ENCODE data around the gene TMPRSS11E.
"Not testable (repeated sequence)": the region's sequence is repeated elsewhere in the genome, so short reads cannot be mapped to it uniquely, and the experiment has no call there.

The TMPRSS11E gene, protein sequence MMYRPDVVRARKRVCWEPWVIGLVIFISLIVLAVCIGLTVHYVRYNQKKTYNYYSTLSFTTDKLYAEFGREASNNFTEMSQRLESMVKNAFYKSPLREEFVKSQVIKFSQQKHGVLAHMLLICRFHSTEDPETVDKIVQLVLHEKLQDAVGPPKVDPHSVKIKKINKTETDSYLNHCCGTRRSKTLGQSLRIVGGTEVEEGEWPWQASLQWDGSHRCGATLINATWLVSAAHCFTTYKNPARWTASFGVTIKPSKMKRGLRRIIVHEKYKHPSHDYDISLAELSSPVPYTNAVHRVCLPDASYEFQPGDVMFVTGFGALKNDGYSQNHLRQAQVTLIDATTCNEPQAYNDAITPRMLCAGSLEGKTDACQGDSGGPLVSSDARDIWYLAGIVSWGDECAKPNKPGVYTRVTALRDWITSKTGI

DNA sequence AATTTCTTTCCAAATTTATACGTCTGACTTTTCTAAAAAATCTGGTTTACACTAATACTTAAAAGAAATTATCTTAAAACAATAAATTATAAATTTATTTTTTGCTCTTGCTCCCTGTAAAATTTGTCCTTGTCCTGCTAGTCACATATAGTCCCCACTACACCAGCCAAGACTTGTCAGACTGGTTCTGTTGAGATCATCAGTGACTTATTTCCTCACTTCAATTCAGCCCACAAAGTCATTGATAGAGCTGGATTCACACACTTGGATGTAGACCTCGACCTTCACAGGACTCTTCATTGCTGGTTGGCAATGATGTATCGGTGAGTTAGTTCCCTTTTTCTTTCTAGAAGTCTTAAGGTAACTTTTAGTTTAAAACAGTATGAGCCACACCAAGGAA, at the start of gene TMPRSS11E:
Gene TMPRSS11E, plus strand, starts transcription at position 263 of the 400 bp plus-strand sequence. Its CDS starts 50 bp downstream, at position 313.
- no peak for DNase-seq

DNA sequence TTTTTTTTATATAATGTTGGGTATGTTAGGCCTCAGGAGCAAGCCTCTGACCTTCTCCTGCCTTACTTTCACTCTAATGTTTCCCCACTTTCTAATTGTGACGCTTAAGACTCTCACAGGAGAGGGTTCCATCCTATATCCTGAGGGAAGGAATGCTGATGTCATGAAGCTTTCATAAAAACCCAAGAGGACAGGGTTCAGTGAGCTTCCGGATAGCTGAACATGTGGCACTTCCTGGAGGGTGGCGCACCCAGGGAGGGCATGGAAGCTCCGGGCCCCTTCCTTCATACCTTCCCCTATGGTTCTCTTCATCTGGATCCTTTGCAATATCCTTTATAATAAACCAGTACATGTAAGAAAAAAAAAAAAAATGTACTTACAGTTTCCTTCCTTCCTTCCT, 48.0 kb upstream of the TMPRSS11E start:
- DNase-seq: no peak

DNA sequence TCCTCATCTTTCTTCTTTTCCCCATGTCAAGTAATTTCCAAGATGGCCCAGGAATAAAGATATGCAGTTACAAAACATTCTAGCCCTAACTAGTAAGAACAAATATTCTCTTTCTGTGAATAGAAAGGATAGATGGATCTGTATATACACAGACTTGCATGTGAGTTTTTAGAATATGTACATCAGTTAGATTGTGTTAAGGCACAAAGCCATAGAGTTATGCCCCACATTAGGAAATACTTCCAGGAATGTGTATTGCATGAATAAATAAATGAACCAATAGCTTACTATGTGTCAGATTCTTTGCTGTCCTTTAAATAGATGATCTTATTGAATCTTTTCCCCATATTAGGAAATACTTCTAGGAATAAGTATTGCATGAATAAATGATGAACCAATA, 46.0 kb upstream of the TMPRSS11E start:
- no peak for DNase-seq

DNA sequence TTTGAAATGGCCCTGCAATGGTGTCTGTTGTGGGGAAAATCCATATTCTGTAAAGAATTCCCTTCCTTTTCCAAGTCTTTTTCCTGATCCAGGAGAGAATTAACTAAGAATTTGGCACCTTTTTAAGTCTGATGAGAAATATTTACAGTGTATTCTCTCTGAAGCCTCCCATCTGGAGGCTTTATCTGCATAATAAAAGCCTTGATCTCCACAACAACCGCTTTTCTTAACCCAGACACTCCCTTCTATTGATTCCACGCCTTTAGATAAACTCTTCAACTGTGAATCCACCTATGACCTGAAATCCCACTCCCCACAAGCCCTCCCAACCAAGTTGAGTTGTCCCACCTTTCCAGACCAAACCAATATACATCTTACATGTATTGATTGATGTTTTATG, 43.1 kb upstream of the TMPRSS11E start:
- no peak for DNase-seq

DNA sequence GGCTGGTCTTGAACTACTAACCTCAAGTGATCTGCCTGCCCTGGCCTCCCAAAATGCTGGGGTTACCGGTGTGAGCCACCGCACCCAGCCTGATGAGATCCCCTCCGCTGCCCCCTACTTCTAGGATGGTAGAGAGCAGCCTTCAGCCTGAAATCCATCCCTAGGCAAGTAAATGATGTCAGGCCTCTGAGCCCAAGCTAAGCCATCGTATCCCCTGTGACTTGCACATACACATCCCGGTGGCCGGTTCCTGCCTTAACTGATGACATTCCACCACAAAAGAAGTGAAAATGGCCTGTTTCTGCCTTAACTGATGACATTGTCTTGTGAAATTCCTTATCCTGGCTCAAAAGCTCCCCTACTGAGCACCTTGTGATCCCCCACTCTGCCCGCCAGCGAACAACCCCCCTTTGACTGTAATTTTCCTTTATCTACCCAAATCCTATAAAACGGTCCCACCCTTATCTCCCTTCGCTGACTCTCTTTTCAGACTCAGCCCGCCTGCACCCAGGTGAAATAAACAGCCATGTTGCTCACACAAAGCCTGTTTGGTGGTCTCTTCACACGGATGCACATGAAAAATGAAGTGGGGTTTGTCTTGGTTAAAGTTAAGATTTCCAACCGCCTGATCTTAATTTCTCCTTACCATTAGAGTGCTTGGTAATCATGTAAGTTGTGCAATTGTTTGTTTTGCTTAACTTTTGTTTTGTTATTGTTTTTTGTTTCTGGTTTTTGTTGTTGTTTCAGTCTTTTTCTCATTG, 41.4 kb upstream of the TMPRSS11E start:
- not testable (repeated sequence) for DNase-seq

DNA sequence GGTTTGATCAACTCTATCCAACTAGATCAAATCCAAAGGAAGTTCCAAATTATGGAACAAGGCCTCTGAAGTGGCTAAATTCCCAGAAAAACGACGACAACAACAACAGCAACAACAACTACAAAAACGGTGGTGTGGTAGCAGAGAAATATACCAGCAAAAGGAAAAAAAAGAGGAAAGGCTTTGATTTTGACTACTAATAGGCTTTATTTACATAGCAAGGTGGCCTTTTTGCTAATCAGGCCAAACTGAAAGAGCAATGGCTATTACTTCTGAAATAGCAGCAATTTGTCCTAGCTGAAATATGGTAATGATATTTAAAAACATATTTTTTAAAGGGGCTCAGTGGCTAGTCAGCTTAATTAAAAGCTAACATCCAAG, 40.8 kb upstream of the TMPRSS11E start:
- no peak for DNase-seq

DNA sequence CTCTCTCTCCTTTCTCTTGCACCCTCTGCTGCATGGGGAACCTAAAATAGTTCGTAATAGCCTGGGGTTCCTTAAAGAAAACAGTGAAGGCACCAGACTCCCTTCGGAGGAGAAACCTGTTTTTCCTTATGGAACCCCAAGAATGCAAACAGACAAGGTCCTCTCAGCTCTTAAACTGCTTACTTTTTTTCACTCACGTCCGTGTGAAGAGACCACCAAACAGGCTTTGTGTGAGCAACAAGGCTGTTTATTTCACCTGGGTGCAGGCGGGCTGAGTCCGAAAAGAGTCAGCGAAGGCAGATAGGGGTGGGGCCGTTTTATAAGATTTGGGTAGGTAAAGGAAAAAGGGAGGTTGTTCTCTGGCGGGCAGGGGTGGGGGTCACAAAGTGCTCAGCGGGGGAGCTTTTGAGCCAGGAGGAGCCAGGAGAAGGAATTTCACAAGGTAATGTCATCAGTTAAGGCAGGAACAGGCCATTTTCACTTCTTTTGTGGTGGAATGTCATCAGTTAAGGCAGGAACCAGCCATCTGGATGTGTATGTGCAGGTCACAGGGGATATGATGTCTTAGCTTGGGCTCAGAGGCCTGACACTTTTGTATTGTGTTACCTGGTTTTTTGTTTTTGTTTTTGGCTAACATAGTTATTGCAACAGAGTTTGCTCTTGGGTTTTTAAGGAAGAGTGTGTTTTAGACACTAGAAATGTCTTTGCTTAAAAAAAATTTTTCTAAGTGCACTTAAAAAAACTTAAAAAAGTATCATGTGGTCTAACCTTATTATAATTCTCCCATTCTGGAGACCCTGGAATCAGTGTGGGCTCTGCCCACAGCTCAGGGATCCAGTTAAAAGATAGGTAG, 40.0 kb upstream of the TMPRSS11E start:
- DNase-seq: not testable (repeated sequence)

DNA sequence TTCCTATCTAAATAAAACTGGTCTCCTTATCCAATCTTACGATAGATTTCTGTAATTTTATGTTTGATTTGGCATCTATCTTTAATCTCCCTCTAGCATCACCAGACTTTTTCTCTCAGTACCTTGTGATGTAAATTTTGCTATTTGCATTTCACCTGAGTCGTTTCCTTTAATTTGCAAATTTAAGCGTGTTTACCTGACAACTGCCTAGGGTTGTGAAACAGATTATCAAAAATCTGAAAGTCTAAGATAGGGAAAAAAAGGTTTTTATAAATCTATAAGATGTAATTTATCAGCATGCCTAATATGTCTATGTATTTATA, 39.4 kb upstream of the TMPRSS11E start:
- no peak for DNase-seq

DNA sequence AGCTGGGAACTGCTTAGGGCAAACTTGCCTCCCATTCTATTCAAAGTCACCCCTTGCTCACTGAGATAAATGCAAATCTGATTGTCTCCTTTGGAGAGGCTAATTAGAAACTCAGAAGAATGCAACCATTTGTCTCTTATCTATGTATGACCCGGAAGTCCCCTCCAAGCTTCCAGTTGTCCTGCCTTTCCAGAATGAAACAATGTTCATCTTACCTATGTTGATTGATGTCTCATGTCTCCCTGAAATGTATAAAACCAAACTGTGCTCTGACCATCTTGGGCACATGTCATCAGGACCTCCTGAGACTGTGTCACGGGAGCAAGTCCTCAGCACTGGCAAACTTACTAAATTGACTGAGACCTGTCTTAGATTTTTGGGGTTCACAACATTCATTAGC, 37.1 kb upstream of the TMPRSS11E start:
- no peak for DNase-seq

DNA sequence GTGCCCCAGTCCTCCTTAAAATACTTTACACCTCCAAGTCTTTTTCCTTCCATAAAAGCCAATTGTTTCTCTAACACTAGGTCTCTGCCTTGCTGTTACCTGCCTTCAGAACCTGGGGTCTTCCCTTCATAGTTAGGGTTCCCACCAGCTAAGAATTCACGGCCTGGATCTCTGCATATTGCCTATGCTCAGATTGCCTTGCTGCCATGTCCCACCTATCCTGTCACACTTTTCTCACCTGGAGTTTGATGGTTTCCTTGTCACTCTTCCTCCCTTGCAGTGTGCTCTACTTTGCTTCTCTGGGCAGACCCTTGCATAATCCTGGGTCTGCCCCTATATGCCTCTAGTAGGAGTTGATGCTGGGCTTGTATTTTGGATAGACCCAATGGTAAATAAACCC, 36.6 kb upstream of the TMPRSS11E start:
- DNase-seq: no peak

DNA sequence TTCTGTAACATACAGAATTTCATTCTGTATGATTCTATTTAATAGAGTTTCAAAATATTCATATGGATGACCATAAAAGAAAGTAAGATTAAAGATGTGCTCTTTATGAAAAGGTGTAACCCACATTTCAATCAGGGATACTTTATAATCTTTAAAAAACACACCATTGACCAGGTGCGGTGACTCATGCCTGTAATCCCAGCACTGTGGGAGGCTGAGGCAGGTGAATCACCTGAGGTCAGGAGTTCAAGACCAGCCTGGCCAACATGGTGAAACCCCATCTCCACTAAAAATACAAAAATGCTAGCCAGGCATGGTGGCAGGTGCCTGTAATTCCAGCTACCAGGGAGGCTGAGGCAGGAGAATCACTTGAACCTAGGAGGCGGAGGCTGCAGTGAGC, 35.2 kb upstream of the TMPRSS11E start:
- not testable (repeated sequence) for DNase-seq

DNA sequence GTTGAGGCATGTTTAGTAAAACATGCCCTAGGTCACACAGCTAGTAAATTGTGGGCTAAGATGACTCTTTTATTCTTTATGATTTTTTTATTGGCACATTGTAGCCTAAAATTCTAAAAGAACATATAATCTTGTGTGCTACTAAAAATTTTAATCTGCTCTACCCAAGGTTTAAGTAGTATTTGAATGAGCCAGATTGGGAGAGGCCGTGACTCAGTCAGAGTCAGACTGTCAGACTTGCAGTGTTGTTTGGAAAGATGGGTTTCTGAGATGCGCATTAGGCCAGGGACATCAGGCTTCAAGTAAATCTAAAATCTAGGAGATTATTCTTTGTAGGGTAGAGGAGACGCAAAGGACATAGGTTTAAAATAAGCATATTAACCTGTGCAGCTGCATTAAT, 30.7 kb upstream of the TMPRSS11E start:
- no peak for DNase-seq

DNA sequence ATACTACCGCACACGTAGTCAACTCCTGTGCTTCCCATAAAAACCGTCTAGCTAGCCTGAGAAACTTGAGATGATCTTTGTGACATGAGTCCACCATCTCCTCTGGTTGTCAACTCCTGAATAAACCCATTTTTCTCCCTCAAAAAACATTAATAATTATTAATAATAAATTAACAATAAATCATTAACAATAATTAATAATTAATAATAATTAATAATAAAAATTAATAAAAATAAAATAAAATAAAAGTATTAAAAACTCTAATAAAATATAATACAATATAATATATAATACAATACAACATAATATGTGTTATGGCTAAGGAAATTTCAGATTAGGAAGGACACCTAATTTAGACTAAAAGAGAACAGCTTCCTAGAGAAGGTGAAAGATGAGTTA, 20.7 kb upstream of the TMPRSS11E start:
- DNase-seq: no peak

DNA sequence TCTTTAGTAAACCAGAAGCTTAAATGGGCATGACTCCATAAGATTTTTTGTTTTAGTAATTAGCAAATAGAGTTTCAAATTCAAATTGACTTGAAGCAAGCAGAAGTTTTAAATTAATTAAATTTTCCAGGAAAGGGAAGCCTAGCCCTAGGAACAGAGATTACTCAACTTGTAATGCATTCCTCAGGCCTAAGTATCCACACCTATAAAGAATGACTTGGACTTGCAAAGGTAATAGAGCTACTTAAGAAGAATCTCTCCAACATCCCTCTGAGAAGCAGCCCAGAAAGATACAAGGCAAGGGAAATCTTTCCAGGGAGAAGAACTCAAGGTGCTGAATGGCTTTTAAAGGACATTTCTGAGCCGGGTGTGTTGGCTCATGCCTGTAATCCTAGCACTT, 16.9 kb upstream of the TMPRSS11E start:
- DNase-seq: no peak

DNA sequence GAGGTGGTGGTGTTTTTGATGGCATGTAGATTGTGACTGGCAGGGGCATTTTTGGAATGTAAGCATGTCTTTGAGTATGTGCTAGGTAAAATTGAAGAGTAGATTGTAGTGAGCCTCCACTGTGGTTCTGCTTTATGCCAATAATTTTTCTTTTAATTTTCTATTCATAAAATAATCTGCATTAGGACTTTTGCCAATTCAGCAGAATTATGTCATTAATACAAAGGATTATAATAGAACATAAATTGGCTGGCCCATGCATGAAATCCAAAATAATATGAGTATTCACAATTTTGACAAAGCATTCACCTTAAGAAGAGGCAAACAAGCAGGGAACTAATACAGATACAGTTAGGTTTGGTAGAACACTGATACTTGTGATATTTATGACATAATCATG, 14.9 kb upstream of the TMPRSS11E start:
- DNase-seq: no peak

DNA sequence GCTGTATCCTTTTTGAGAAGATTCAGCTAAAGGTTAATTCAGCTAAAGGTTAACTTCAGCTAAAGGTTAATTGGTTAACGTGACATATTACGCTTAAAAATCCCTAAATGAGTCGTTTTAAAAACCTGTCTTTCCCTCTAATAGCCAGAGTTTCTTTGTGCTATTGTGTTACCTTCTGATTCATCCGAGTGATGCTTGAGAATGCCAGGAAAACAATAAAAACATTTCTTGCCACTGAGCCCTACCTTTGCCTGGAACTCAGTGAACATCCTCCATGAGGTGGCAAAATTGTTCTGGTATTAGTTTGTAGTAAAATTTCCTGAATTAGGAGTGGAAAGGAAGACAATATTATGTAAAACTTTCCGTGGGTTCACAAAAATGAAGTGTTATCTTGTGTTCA, 13.7 kb upstream of the TMPRSS11E start:
- no peak for DNase-seq

DNA sequence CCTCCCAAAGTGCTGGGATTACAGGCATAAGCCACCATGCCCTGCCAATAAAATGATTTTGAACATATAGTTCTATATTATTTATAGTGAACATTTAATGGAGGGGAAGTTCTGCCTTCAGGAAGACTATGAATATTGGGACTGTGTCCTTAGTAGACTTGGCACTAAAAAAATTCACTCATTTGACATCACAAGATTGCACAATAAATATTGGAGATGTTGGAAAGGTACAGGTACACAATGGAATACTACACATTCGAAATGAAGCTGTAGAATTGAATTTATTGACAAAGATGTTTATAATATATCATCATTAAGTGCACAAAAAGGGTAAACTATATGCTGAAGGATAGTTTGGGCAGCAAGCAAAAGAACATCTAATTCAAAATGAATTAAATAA, 13.0 kb upstream of the TMPRSS11E start:
- no peak for DNase-seq

DNA sequence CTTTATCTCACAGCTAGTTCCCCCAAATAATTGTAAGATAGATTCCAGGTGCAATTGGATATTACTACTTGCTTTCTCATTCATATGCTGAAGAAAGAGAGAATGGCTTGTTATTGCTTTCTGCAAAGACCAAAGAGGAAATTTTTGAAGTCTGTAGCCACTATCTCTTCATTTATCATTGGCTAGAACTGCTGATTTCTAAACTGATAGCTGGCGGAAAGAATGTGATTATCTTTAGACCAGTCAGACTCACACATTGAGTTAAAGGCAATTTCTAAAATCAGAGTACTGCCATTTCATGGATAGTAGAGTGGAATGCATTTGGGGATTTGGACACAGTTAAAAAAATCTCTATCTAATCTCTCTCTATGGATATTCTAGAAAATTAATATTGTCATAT, 12.4 kb upstream of the TMPRSS11E start:
- no peak for DNase-seq

DNA sequence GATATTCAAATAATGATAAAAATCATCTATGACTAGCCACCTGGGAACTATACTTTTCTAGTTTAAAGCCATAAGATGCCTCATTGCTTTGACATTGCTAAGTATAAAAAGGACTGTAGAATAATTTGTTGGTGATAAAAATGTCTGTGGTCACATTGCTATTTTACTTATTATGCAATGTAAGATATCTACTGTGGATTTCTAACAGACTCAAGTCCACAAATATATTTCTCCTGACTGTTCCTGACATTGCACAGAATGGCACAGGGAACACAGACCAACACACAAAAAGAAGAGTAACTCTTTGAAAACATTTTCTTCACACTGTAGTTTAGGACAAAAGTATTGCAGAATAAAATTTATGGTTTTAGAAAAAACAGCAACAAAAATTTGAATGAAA, 2.2 kb upstream of the TMPRSS11E start:
- no peak for DNase-seq

DNA sequence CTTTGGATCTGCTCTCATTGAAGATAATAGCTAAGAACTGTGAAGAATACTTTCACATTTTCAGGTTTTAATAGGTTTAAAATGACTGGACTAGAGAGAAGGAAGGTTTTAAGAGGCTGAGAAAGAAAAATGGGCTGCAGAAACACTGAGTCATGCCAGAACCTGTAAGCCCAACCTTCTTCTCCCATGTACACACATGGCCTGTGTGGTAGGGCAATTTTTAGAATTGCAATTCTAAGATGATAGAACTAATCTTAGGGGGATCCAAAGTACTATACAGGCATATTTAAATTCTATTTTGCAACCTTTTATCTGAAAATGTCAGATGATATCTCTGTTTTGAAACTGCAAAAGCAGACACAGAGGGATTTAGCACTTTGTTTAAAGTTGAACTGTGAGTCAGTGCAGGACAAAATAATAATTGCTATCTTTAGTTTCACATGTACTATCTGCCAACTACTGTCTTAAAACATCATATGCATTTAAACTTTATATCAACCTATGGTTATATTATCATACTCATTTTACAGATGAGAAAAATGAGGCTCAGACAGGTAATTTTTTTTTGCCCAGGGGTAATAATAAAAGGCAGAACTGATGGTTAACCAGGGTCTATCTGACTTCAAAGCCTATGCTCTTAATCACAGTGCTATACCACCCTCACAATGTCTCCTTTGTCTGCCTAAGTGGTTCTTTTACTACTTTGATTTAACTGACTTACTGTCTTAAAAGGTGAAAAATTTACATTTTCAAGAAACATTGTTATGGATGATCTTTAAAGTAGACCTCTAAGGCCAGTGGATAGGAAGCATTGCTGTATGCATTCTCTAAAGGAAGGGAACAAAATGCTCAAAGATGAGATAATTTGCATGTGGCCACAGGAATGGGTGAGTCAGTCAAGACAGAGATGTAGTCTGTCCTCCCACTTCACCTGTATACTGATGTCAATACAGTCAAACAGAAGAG, 4.3 kb downstream of the TMPRSS11E start:
- DNase-seq: no peak

DNA sequence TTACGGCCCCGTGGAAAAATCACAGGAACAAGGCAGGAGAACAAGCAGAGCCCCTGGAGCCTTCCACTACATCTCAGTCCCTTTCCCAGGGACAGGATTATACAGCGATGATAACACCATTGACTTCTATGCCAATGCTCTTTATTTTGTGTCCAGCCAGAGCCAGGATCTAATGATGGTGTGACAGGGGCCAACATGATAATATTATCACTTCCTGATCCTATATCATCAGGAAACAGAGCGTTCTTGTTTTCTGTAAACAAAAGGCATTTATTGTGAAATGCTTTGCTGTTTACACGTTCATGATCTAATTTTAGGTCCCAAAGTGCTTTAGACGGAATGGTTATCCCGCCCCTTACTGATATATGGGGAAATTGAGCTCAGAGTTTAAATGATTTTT, 12.8 kb downstream of the TMPRSS11E start:
- no peak for DNase-seq

DNA sequence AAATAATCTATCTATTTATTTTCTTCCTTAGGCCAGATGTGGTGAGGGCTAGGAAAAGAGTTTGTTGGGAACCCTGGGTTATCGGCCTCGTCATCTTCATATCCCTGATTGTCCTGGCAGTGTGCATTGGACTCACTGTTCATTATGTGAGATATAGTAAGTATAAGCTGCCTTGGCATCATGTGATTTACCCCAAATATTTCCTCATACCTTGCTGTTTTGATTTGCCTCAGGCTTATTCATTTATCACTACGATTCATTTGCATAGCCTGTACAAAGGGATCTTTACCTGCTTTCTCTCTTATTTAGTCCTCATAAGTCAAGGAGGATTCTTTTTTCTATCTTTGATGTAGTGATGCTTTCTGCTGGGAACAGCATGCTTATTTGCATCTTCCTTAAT, 14.5 kb downstream of the TMPRSS11E start:
- DNase-seq: no peak
